Adrenal gland (tissue), 12 donors: Measurements from ENCODE around the gene MYF6. TPM values are rescaled to one million over a fixed set of nuclear protein-coding genes. Genes with fewer than 3 reads are reported as not detected.

Source experiments
- DNase-seq, 7 donors: peaks; one replicate each; pipeline ENCODE4 v3.0.0-alpha.2; 2019 to 2020
- H3K27ac ChIP-seq, 5 donors: fragments of 200-600 bp; sonication (generic) in 4 of 5; 1 replicate in 3 of 5; 2 replicates in 2 of 5; pipeline versions ENCODE4 v1.5.1 to v1.8.0; 2016 to 2020; ENCODE audit warnings: mild to moderate bottlenecking in 1 of 5
- H3K27me3 ChIP-seq: fragments of 200-600 bp; 2 replicates; pipeline ENCODE4 v1.8.0; 2021
- H3K36me3 ChIP-seq, 2 donors: fragments of 200-600 bp; replicated peaks in 1 of 2; 1 replicate in 1 of 2; 2 replicates in 1 of 2; pipeline versions ENCODE4 v1.5.1 to v1.8.0; 2018 to 2022
- H3K4me1 ChIP-seq, 2 donors: fragments of 200-600 bp; replicated peaks in 1 of 2; 1 replicate in 1 of 2; 2 replicates in 1 of 2; pipeline versions ENCODE4 v1.5.1 to v1.8.0; 2018 to 2021
- H3K4me3 ChIP-seq, 4 donors: fragments of 200-600 bp; sonication (generic) in 3 of 4; one replicate each; pipeline ENCODE4 v1.5.1; 2016 to 2018
- H3K9me3 ChIP-seq, 3 donors: fragments of 200-600 bp; sonication (generic) in 1 of 3; replicated peaks in 1 of 3; 1 replicate in 2 of 3; 2 replicates in 1 of 3; pipeline versions ENCODE4 v1.5.1 to v1.8.0; 2016 to 2021
- CTCF ChIP-seq, 6 experiments: fragments of 450-650 bp in 4 of 6; fragments of 200-600 bp in 2 of 6; sonication (generic) in 1 of 6; IDR thresholded peaks; 1 replicate in 5 of 6; 2 replicates in 1 of 6; pipeline versions ENCODE4 v1.5.1 to v1.8.0; 2016 to 2021; ENCODE audit warnings: antibody characterized with exemption in 6 of 6, mild to moderate bottlenecking in 2 of 6, moderate library complexity in 1 of 6
- POLR2A ChIP-seq, 2 donors: fragments of 450-650 bp; IDR thresholded peaks; one replicate each; pipeline ENCODE4 v1.6.1; 2017; ENCODE audit warnings: antibody characterized with exemption in 2 of 2, mild to moderate bottlenecking in 2 of 2, moderate library complexity in 1 of 2
- WGBS, 4 donors: extraction: QIAGEN DNeasy Blood & Tissue Kit in 2 of 4; methylation state at CpG; one replicate each; pipeline versions ENCODE4 v1.1.5 to v1.1.7; 2013 to 2017; 5-methylcytosine and 5-hydroxymethylcytosine counted together
- intact Hi-C, 2 donors: fragments of 100-400 bp; cut with DNase I; formaldehyde crosslinking; loops; one replicate each; pipeline versions ENCODE4 v1.14.1 to v1.15.0; 2022 to 2023
- polyA plus RNA-seq, 3 donors: library from polyadenylated mRNA; stranded (reverse); fragments of 200-250 nt in 2 of 3; fragments of 350-450 nt in 1 of 3; fragmentation: Illumina TruSeq in 1 of 3; extraction: RNeasy Lipid Tissue Mini Kit (QIAGEN cat#74804) in 1 of 3; gene quantifications; one replicate each; pipeline ENCODE4 v1.2.3, GENCODE V29; 2013 to 2014
- total RNA-seq, 9 donors: library from RNA; depleted of rRNA in 4 of 9; stranded (reverse); fragments of >200 nt in 4 of 9; fragments of 120-200 nt in 1 of 9; fragmentation: NEBNext Ultra II Directional in 1 of 9; extraction: Animal tissue kit (Norgen Biotek cat#: 25700) in 1 of 9; gene quantifications; one replicate each; pipeline versions ENCODE4 v1.1.0 to v1.2.4, GENCODE V29; 2013 to 2023
- donor health status: healthy with polysubstance abuse.
- donor health status: Bipolar disorder and iron deficiency.
- donor health status: DM: yes; HTN: yes; CAD: no.
- donor health status: DM: no; HTN: no; CAD: no.
- donor health status: DM: no; HTN: no; CAD: no.
- donor health status: DM: yes; HTN: yes; CAD: no.

Gene MYF6
- total and polyA plus RNA-seq, 12 donors: 0.10 to 0.51 TPM; not detected in 10

- Histone ChIP-seq H3K36me3 (no peaks in the 10 kb centered on the region), H3K27me3 (peaks cover 25% of the 10 kb centered on the region), H3K27ac (no peak overlapping the region), H3K4me3 (no peak overlapping the region), H3K9me3 (no peaks in the 10 kb centered on the region), H3K4me1 (no peaks in the 10 kb centered on the region)
- no peak for TF ChIP-seq CTCF (IDR thresholded peaks at IDR 0.05)
- TF ChIP-seq POLR2A (IDR thresholded peaks at IDR 0.05): no peak
- WGBS, 4 donors: 9 to 20% (median 13%) methylated on average over 16 of the region's 16 CpGs
- no peak for DNase-seq
- intact Hi-C loops: no loop called here
Measured at GRCh38 chr12:80714055-80714454, 6.6 kb downstream of the MYF6 start.

GRCh38 chr12:80714846-80715245, 7.4 kb downstream of the MYF6 start:
- Histone ChIP-seq H3K4me3 (no peak overlapping the region), H3K36me3 (no peaks in the 10 kb centered on the region), H3K4me1 (no peaks in the 10 kb centered on the region), H3K9me3 (no peaks in the 10 kb centered on the region), H3K27ac (no peak overlapping the region), H3K27me3 (peaks cover 23% of the 10 kb centered on the region)
- DNase-seq: no peak
- WGBS, 4 donors: 39 to 69% (median 60%) methylated on average over 3 of the region's 3 CpGs
- TF ChIP-seq CTCF (IDR thresholded peaks at IDR 0.05) (no peak), POLR2A (IDR thresholded peaks at IDR 0.05) (no peak)
- intact Hi-C loops: no loop called here

GRCh38 chr12:80715713-80716249, 8.3 kb downstream of the MYF6 start:
- whole genome bisulfite sequencing, 4 donors: 28 to 41% (median 35%) methylated on average over 10 of the region's 10 CpGs
- H3K27me3 ChIP-seq: peaks cover 19% of the 10 kb centered on the region
- no peak for TF ChIP-seq POLR2A (IDR thresholded peaks at IDR 0.05)
- TF ChIP-seq CTCF (IDR thresholded peaks at IDR 0.05): no peak

GRCh38 chr12:80716696-80717469, 9.4 kb downstream of the MYF6 start, which contains the start of gene MYF5:
Gene MYF5 (plus strand): TSS chr12:80716912. CDS start chr12:80717064, 152 bp downstream.
- H3K4me1 ChIP-seq: no peaks in the 10 kb centered on the region
- H3K36me3 ChIP-seq: no peaks in the 10 kb centered on the region
- 23 to 31% (median 27%) methylated on average over 15 to 45 of the region's 45 CpGs for WGBS, 4 donors
- intact Hi-C loops: no loop called here
- DNase-seq: no peak
- H3K9me3 ChIP-seq: no peaks in the 10 kb centered on the region
- TF ChIP-seq CTCF (IDR thresholded peaks at IDR 0.05): no peak
- TF ChIP-seq POLR2A (IDR thresholded peaks at IDR 0.05): no peak
- peaks cover 19% of the 10 kb centered on the region for H3K27me3 ChIP-seq
- H3K27ac ChIP-seq: no peak within 1 kb of the TSS
- no peak within 1 kb of the TSS for H3K4me3 ChIP-seq

More at GRCh38 chr12:80715713-80716249, 8.3 kb downstream of the MYF6 start:
- Histone ChIP-seq H3K4me1 (no peaks in the 10 kb centered on the region), H3K4me3 (no peak overlapping the region), H3K27ac (no peak overlapping the region), H3K9me3 (no peaks in the 10 kb centered on the region), H3K36me3 (no peaks in the 10 kb centered on the region)
- intact Hi-C loops: no loop called here
- no peak for DNase-seq
